ENCODE results near the gene GPR83. TPM values are rescaled to one million over a fixed set of nuclear protein-coding genes. Genes with fewer than 3 reads are reported as not detected.

GPR83 gene
- total RNA-seq, 3 donors from 2014 or later (not counting 1 experiment from before 2014, with no cell fraction given) = 0.26 to 0.55 (median 0.32) TPM

DNA sequence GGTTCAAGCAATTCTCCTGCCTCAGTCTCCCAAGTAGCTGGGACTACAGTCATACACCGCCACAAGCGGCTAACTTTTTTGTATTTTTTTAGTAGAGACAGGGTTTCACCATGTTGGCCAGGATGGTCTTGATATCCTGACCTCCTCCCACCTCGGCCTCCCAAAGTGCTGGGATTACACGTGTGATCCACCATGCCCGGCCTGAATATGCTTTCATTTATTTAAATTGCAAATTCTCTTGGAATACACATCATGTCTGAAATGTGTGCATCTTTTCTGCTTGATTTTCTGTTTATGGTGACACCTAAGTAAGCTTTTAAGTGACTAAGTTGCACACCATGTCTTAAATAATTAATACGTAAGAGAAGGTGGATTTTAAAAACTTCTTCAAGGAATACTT lies 65.2 kb downstream of the GPR83 start:
- DNase-seq (no peak), ATAC-seq (no peak)
- Histone ChIP-seq H3K4me1 (ENCODE audit: control insufficient read depth, insufficient read depth, low read length) (no peaks in the 10 kb centered on the region), H3K27me3 (ENCODE audit: control insufficient read depth, insufficient read depth, low read length) (peaks cover 3% of the 10 kb centered on the region), H3K27ac (ENCODE audit: low read length) (no peak overlapping the region), H3K4me3 (ENCODE audit: low read length) (no peak overlapping the region), H3K9me3 (ENCODE audit: control insufficient read depth, insufficient read depth, low read length) (no peaks in the 10 kb centered on the region), H3K36me3 (ENCODE audit: control insufficient read depth, insufficient read depth, low read length) (no peaks in the 10 kb centered on the region)
- no peaks in the 10 kb centered on the region for H3K9me3 Mint-ChIP-seq
- no peak overlapping the region for H3K4me3 Mint-ChIP-seq
- H3K4me1 Mint-ChIP-seq = no peaks in the 10 kb centered on the region
- peaks cover 10 to 22% of the 10 kb centered on the region in 2 donors for H3K27me3 Mint-ChIP-seq (ENCODE audit: low read depth in 2 of 2)
- no peak overlapping the region for H3K27ac Mint-ChIP-seq
- TF ChIP-seq, protein P1, sequence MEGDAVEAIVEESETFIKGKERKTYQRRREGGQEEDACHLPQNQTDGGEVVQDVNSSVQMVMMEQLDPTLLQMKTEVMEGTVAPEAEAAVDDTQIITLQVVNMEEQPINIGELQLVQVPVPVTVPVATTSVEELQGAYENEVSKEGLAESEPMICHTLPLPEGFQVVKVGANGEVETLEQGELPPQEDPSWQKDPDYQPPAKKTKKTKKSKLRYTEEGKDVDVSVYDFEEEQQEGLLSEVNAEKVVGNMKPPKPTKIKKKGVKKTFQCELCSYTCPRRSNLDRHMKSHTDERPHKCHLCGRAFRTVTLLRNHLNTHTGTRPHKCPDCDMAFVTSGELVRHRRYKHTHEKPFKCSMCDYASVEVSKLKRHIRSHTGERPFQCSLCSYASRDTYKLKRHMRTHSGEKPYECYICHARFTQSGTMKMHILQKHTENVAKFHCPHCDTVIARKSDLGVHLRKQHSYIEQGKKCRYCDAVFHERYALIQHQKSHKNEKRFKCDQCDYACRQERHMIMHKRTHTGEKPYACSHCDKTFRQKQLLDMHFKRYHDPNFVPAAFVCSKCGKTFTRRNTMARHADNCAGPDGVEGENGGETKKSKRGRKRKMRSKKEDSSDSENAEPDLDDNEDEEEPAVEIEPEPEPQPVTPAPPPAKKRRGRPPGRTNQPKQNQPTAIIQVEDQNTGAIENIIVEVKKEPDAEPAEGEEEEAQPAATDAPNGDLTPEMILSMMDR (IDR thresholded peaks at IDR 0.05) = no peak
- intact Hi-C loops (cut with micrococcal nuclease) = no loop called here
- no peaks in the 10 kb centered on the region for H3K36me3 Mint-ChIP-seq
- 92% methylated on average over 3 of the region's 6 CpGs for WGBS (ENCODE audit: insufficient coverage)

DNA sequence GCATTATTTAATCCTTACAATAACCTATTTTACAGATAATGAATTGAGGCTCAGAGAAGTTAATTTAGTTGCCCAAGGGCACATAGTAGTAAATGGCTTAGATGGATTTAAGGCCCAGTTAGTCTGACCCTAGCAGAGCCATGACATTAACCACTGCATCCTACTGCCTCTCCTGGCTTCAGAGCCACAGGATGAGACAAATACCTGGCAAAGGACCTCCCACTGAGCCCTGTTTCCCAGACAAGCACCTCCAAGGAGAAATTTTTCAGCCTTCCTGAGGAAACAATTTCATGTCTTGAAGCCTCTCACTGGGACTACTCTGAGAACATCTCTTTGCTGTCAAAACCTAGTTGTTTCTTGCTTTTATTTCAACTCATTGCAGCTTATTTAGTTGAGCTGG lies 68.4 kb downstream of the GPR83 start:
- no peaks in the 10 kb centered on the region for H3K4me1 Mint-ChIP-seq
- H3K4me1 ChIP-seq (ENCODE audit: control insufficient read depth, insufficient read depth, low read length) = no peaks in the 10 kb centered on the region
- no peaks in the 10 kb centered on the region for H3K9me3 ChIP-seq (ENCODE audit: control insufficient read depth, insufficient read depth, low read length)
- H3K27ac Mint-ChIP-seq = no peak overlapping the region
- peaks cover 20 to 28% of the 10 kb centered on the region in 2 donors for H3K27me3 Mint-ChIP-seq (ENCODE audit: low read depth in 2 of 2)
- H3K4me3 ChIP-seq (ENCODE audit: low read length) = no peak overlapping the region
- ATAC-seq (no peak), DNase-seq (no peak)
- no peaks in the 10 kb centered on the region for H3K36me3 ChIP-seq (ENCODE audit: control insufficient read depth, insufficient read depth, low read length)
- peaks cover 3% of the 10 kb centered on the region for H3K27me3 ChIP-seq (ENCODE audit: control insufficient read depth, insufficient read depth, low read length)
- intact Hi-C loops (cut with micrococcal nuclease) = no loop called here
- H3K9me3 Mint-ChIP-seq = no peaks in the 10 kb centered on the region
- TF ChIP-seq, protein P1 (IDR thresholded peaks at IDR 0.05) = no peak
- H3K4me3 Mint-ChIP-seq = no peak overlapping the region
- H3K36me3 Mint-ChIP-seq = no peaks in the 10 kb centered on the region
- no peak overlapping the region for H3K27ac ChIP-seq (ENCODE audit: low read length)

DNA sequence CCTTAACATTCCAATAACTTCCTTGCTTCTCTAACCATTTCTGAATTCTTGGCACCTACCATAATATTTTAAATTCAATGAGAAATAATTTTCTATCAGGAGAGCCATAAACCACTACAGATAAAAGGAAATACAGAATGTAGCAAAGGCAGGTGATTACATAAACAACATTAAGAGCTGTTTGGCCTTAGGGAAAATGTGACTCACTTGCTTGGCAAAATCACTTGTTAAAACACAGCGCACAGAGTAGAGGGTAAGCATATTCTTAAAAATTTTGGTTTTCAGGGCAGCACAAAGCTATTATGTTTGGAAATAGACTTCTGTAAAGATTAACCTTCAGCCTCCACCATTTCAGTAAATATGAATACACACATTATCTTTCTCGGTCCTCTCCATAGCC lies 70.4 kb downstream of the GPR83 start:
- H3K27me3 Mint-ChIP-seq (ENCODE audit: low read depth in 2 of 2) = peaks cover 9 to 18% of the 10 kb centered on the region in 2 donors
- DNase-seq = no peak
- TF ChIP-seq, protein P1 (IDR thresholded peaks at IDR 0.05) = no peak
- no peaks in the 10 kb centered on the region for H3K36me3 ChIP-seq (ENCODE audit: control insufficient read depth, insufficient read depth, low read length)
- H3K27ac Mint-ChIP-seq = no peak overlapping the region
- WGBS (ENCODE audit: insufficient coverage) = 93% methylated on average over 2 of the region's 2 CpGs
- ATAC-seq = no peak
- peaks cover 0 to 2% of the 10 kb centered on the region in 2 donors for H3K4me1 Mint-ChIP-seq
- H3K4me1 ChIP-seq (ENCODE audit: control insufficient read depth, insufficient read depth, low read length) = no peaks in the 10 kb centered on the region
- H3K9me3 ChIP-seq (ENCODE audit: control insufficient read depth, insufficient read depth, low read length) = no peaks in the 10 kb centered on the region
- H3K27ac ChIP-seq (ENCODE audit: low read length) = no peak overlapping the region
- H3K4me3 Mint-ChIP-seq = no peak overlapping the region
- no peaks in the 10 kb centered on the region for H3K9me3 Mint-ChIP-seq
- no peaks in the 10 kb centered on the region for H3K27me3 ChIP-seq (ENCODE audit: control insufficient read depth, insufficient read depth, low read length)
- no peak overlapping the region for H3K4me3 ChIP-seq (ENCODE audit: low read length)
- intact Hi-C loops (cut with micrococcal nuclease) = no loop called here
- no peaks in the 10 kb centered on the region for H3K36me3 Mint-ChIP-seq

DNA sequence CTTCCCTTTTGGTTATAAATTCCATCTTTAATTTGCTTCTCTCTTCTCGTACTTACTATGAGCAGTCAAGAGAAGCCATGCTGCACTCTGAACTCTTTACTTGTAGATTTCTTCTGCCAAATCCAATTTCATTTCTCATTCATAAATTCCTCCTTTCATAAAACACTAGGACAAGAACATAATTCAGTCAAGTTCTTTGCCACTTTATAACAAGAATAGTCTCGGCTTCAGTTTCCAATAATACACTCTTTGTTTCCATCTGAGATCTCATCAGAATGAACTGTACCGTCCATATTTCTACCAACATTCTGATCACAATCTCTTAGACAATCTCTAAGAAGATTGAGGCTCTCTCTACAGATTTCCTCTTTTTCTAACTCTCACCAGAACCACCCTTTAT lies 71.7 kb downstream of the GPR83 start:
- Mint-ChIP-seq H3K4me3 (no peak overlapping the region), H3K36me3 (no peaks in the 10 kb centered on the region), H3K4me1 (peaks cover 0 to 6% of the 10 kb centered on the region in 2 donors), H3K27me3 (ENCODE audit: low read depth in 2 of 2) (peaks cover 9 to 16% of the 10 kb centered on the region in 2 donors), H3K27ac (no peak overlapping the region), H3K9me3 (no peaks in the 10 kb centered on the region)
- intact Hi-C loops (cut with micrococcal nuclease) = no loop called here
- TF ChIP-seq, protein P1 (IDR thresholded peaks at IDR 0.05) = no peak
- Histone ChIP-seq H3K9me3 (ENCODE audit: control insufficient read depth, insufficient read depth, low read length) (no peaks in the 10 kb centered on the region), H3K27me3 (ENCODE audit: control insufficient read depth, insufficient read depth, low read length) (no peaks in the 10 kb centered on the region), H3K36me3 (ENCODE audit: control insufficient read depth, insufficient read depth, low read length) (no peaks in the 10 kb centered on the region), H3K4me1 (ENCODE audit: control insufficient read depth, insufficient read depth, low read length) (no peaks in the 10 kb centered on the region), H3K27ac (ENCODE audit: low read length) (no peak overlapping the region), H3K4me3 (ENCODE audit: low read length) (no peak overlapping the region)
- 86% methylated on average over 3 of the region's 3 CpGs for WGBS (ENCODE audit: insufficient coverage)
- no peak for DNase-seq
- ATAC-seq = no peak
